GM21423 (cell line): ENCODE measurements around the gene CHCHD3.

Experiments used
- ATAC-seq: cut with Tn5 transposase; IDR thresholded peaks from one replicate; pipeline ENCODE4 v1.9.1; 2021; ENCODE audit warnings: mild to moderate bottlenecking, moderate library complexity; ENCODE audit not compliant: unreplicated experiment

Gene CHCHD3

DNA sequence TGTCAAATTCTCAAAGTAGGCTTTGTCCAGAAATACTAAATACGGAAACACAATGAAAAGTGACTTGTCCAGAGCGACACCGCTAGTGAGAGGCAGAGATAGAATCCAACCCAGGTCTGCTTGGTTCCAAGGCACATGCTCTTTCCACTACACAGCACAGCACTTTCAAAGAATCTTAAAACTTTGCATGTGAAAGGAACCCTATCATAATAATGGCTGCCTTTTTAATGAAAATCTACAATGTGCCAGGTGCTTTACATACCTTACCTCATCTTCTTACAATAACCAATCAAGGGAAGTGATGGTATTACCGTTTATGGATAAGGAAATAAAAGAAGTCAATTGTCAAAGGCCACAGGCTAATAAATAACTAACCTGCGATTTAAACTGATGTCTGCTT lies 2.6 kb downstream of the CHCHD3 start:
- ATAC-seq: no peak

DNA sequence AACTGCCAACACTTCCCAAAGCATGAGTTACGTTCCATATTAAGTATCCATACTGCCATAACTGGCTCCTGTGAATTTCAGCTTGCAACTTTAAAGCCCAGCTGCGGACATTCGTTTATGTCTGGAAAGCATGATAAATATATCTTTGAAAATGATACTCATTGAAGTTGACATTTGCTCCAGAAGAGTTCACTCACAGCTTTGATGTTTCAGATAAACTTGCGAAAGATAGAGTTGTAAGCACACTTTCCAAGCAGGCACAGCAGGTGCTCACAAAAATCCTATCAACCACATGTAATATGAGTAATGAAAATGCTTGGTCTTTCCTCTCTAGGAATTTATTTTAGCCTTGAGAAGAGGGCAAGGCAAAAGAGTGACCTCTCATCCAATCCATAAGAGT lies 4.5 kb downstream of the CHCHD3 start:
- ATAC-seq: no peak

DNA sequence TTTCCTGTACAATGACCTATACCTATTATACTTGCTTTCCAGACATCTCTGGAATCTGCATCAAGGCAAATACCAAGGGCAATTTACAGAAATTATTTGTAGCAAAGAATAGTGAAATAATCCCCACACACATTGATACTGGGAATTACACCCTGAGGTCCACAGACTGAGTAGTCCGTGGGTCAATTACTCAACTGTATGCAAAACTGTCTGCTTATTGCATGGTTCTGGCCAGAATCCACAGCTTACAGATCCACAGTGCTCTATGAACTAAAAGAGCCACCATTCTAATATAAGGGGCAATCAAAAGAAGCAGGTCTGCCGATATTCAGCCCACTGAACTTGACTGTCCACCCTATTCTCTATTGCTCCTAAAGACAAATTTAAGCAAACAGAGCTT lies 5.7 kb downstream of the CHCHD3 start:
- ATAC-seq: no peak

GRCh38 chr7:133071506-133071905 lies 10.4 kb downstream of the CHCHD3 start:
- no peak for ATAC-seq

DNA sequence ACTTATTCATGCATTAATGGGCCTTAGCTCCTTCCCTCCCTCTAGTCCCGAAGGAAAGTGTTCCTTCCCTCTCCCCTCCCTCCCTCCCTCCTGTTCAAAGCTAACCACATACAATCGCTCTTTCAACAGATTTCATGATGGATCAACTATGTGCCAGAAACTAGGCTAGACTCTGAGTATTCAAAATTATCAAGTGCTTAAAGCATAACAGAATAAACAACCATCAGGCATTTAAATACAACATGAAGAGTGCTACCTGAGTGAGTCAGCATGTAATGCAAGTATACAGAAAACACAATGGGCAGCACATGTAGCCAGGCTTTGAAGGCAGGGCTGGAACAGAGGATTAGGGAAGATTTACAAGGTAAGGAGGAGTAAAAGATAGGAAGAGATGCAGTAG lies 11.3 kb downstream of the CHCHD3 start:
- ATAC-seq: no peak

GRCh38 chr7:133065301-133065700 lies 16.6 kb downstream of the CHCHD3 start:
- no peak for ATAC-seq

DNA sequence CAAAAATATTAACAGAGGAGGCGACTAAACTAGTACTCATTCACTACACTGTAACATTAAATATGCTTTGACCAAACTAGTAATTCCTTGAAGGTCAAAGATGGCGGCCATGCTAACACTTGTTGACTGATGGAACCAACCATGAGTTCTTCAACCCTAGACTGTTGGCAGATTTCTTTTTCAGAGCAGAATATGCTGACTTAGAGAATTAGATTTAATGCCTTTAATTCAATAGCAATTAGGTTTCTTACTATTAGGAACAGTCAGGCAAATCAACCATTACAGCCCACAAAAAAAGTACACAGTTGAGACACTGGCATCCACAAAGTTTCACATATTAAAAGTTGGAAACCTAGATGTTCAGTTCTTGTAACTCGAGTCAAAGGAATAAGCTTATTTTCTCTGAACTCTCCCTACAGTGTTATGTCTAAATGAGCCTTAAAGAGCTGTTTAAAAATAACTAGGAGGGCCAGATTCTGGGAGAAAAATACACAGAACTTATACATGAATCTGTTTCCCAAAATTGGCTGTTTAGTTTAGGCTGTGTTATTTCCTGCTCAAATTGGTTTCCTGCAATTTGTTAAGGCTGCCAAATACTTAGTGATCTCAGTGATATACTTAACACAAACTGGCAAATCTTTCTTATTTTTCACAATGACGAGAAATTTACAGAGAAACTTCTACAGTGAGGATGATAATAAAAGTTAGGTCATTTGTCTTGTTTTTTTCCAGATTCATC lies 17.6 kb downstream of the CHCHD3 start:
- no peak for ATAC-seq

DNA sequence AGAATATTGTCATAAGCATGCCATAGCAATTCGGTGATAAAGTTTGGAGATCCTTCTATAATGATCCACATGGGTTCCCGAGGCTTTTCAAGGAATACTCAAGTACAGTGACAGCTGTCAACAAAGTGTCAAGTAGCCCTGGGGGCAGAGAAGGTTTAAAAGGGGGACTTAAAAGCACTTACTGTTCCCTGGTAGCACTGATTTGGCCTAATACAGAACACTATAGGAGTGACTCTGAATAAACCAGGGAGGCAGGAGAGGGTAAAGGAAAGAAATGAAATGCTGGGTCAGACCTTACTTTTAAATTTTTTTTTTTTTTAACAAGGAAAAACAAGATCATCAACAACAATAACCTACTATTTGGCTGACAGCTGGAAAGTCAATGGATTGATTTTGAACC lies 20.1 kb downstream of the CHCHD3 start:
- ATAC-seq: no peak

DNA sequence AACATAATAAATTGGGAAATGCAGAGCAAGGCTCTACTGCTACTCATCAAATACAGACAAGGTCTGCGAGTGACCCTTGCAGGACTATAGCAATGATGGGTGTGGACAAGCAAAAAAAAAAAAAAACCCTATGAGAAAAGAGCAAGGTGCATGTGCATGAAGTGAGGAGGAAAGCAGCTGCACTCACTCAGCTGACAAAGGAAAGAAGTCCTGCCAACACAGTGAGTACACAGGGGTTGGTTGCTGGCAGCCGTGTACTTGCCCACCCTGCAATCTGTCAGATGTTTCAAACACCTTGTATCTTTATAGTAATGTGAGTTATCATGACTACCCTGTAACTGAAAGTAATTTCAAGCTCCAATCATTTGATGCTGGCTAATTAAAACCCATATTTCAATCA lies 20.5 kb downstream of the CHCHD3 start:
- ATAC-seq: no peak

GRCh38 chr7:133060004-133060403 lies 21.9 kb downstream of the CHCHD3 start:
- ATAC-seq: no peak

- no peak for ATAC-seq
These were observed 22.6 kb downstream of the CHCHD3 start for GRCh38 chr7:133059263-133059662.

DNA sequence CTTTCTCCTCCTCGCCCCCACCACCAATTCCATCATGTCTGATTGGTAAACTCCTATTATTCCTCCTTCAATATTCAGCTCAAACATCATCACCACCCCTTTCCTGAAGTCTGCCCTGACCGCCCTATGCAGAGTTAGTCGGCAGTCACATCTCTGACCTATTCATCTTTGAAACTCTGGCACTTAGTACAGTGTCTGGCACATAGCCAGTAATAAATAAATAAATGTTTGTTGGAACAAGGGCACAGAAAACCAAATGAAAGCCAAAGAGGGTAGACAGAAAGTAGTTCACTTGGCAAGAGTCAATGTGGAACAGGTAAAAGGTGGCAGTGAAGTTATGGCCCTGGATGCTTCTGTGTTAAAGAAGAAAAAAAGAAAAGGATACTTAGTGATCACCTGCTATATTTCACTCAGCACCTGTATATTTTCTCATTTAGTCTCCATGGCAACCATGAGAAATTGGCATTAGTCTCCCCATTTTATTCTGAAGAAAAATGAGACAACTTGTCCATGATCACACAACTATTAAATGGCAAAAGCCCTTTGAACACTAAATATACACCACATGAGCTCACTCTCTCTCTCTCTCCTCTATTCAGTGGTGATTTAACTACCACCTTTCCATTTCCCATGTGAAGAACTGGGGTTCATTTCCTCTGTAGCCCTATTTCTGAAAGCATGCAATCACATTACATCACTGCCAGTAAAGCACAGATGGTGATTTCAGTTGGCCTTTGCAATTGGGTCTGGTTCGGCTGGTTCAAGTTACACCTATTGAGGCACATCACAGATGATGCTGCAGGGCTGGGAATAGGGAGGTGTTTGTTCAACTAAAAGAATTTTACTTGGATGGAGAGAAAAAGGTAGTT lies 25.3 kb downstream of the CHCHD3 start:
- no peak for ATAC-seq

- ATAC-seq: no peak
These were observed 27.6 kb downstream of the CHCHD3 start for GRCh38 chr7:133054162-133054840.

DNA sequence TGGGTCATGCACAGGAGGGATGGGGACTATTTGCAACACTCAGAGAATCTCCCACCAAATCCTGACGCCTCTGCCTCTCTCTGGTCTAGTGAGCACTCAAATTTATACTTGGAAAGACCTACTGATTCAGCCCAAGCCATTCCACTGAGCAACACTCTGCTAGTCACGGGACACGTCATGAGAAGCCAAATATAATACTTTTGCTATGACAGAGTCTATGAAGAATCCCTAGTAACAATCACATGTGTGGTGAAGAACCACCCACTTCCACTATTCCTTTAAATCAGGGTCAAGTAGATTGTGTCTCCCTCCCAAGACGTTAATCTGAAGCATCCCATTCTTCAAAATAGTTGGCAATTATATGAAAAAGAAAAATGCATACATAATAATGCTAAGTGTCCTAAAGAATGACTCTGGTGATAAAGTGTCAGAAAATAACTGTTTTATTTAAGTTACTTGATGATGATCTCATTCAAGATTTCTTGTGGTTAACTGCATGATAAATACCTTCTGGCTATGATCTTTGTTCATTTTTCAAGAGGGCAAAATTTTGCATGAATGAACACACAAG lies 28.5 kb downstream of the CHCHD3 start:
- ATAC-seq: no peak

DNA sequence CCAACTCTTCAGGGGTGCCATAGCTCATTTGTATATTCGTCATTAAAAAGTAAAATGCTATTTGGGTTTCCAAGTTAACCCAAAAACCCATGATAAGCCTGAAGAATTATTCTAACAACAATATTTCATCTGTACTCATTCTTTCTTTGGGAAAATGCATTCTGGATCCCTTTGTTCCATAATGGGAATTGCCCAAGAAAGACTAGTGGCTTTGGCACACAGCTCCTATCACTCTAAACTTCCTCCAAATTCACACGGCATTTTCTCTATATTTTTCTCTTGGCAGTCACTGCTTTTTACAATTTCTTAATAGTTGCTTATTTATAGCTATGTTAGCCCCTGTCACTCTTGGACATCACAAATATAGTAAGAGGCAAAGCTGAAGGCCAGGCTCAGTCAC lies 29.1 kb downstream of the CHCHD3 start:
- no peak for ATAC-seq

DNA sequence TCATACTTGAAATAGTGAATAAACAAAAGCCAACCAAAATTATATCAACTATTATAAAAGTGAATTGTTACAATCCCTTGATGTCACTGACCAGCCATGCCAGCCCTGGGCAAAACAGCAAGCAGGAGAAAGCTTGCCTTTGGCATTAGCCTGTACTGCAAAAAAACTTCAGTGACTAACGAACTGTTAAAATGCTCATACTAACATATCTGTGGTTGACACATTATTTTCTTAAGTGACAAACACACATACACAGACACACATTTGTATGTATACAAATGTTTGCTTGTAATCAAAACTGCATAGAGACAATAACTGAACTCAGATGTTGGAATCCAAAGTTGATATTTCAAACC lies 29.5 kb downstream of the CHCHD3 start:
- no peak for ATAC-seq

GRCh38 chr7:133051719-133052400 lies 30.0 kb downstream of the CHCHD3 start:
- ATAC-seq: no peak

GRCh38 chr7:133051066-133051465 lies 30.8 kb downstream of the CHCHD3 start:
- ATAC-seq: no peak

- no peak for ATAC-seq
These were observed 31.5 kb downstream of the CHCHD3 start for GRCh38 chr7:133050200-133050995.

DNA sequence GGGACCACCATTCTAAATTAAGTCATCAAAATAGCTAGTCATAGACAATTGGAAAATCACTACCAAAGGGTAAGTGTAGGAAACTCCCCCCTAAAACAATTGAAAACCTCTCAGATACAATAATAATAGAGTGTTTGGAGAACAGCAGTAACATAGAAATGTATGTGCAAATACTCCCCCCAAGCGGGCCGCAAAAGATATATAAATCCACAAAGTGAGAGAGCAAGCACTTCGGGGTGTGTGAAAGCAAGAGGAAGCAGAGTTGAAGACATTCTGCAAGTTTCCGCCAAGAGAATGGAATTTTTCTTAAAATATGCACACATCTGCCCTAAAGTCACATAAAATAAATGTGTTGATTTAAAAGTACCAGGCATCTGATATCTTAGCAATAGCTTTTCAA lies 33.3 kb downstream of the CHCHD3 start:
- no peak for ATAC-seq
